ENCODE measurements around the gene DLK2. TPM values are rescaled to one million over a fixed set of nuclear protein-coding genes. Genes with fewer than 3 reads are reported as not detected.

DLK2 gene
- total and polyA plus RNA-seq, 2 donors from 2014 or later, result 0.50 TPM; not detected in 1

DNA sequence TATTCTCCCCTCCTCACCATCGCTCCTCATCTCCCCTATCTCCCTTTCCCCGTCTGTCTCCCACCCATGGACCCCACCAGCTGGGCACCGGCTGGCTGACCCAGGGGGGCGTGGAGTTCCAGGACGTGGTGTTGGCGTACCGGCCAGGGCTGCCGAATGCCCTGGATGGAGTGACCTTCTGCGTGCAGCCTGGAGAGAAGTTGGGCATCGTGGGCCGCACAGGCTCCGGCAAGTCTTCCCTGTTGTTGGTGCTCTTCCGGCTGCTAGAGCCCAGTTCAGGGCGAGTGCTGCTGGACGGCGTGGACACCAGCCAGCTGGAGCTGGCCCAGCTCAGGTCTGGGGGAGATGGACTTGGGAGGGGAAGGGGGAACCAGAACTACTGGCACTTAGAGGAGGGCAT lies 7.7 kb downstream of the DLK2 start:
- H3K27ac ChIP-seq (ENCODE audit: low read depth in 2 of 2, low read length in 2 of 2), result no peak overlapping the region
- no peak for TF ChIP-seq CTCF (IDR thresholded peaks at IDR 0.05; ENCODE audit: borderline replicate concordance, extremely low read depth, insufficient read depth)
- no peak for DNase-seq
- no peak overlapping the region for H3K4me3 ChIP-seq (ENCODE audit: low read length in 3 of 3)
- intact Hi-C loops (cut with DNase I), result no loop called here
- H3K4me1 ChIP-seq (ENCODE audit: control insufficient read depth in 2 of 3, insufficient read depth in 2 of 3, low read depth in 1 of 3, low read length in 3 of 3), result no peaks in the 10 kb centered on the region
- peaks cover 0 to 58% (median 18%) of the 10 kb centered on the region in 3 donors for H3K36me3 ChIP-seq (ENCODE audit: control insufficient read depth in 2 of 3, insufficient read depth in 3 of 3, low read length in 3 of 3)
- H3K9me3 ChIP-seq (ENCODE audit: control insufficient read depth in 2 of 3, insufficient read depth in 1 of 3, low read length in 3 of 3), result no peaks in the 10 kb centered on the region
- H3K9ac ChIP-seq (ENCODE audit: low read length in 3 of 3), result no peak overlapping the region
- FAIRE-seq, result no peak
- H3K27me3 ChIP-seq (ENCODE audit: control insufficient read depth, insufficient read depth, low read length), result no peaks in the 10 kb centered on the region

DNA sequence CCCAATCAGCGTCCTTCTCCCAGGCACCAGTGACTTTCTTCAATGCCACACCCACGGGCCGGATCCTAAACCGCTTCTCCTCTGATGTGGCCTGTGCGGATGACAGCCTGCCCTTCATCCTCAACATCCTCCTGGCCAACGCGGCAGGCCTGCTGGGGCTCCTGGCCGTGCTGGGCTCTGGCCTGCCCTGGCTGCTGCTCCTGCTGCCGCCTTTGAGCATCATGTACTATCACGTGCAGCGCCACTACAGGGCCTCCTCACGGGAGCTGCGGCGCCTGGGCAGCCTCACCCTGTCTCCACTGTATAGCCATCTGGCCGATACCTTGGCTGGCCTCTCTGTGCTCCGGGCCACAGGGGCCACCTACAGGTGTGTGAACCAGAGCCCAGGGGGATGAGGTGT lies 9.8 kb downstream of the DLK2 start:
- Histone ChIP-seq H3K36me3 (ENCODE audit: control insufficient read depth in 2 of 3, insufficient read depth in 3 of 3, low read length in 3 of 3) (peaks cover 0 to 62% (median 25%) of the 10 kb centered on the region in 3 donors), H3K4me3 (ENCODE audit: low read length in 3 of 3) (no peak overlapping the region), H3K27me3 (ENCODE audit: control insufficient read depth, insufficient read depth, low read length) (no peaks in the 10 kb centered on the region), H3K9me3 (ENCODE audit: control insufficient read depth in 2 of 3, insufficient read depth in 1 of 3, low read length in 3 of 3) (no peaks in the 10 kb centered on the region), H3K4me1 (ENCODE audit: control insufficient read depth in 2 of 3, insufficient read depth in 2 of 3, low read depth in 1 of 3, low read length in 3 of 3) (no peaks in the 10 kb centered on the region), H3K27ac (ENCODE audit: low read depth in 2 of 2, low read length in 2 of 2) (no peak overlapping the region), H3K9ac (ENCODE audit: low read length in 3 of 3) (no peak overlapping the region)
- no peak for TF ChIP-seq CTCF (IDR thresholded peaks at IDR 0.05; ENCODE audit: borderline replicate concordance, extremely low read depth, insufficient read depth)
- DNase-seq (no peak), FAIRE-seq (no peak)
- intact Hi-C loops (cut with DNase I), result no loop called here

GRCh38 chr6:43444582-43444981 lies 10.8 kb downstream of the DLK2 start:
- Histone ChIP-seq H3K27me3 (ENCODE audit: control insufficient read depth, insufficient read depth, low read length) (no peaks in the 10 kb centered on the region), H3K36me3 (ENCODE audit: control insufficient read depth in 2 of 3, insufficient read depth in 3 of 3, low read length in 3 of 3) (peaks cover 0 to 65% (median 25%) of the 10 kb centered on the region in 3 donors), H3K4me3 (ENCODE audit: low read length in 3 of 3) (no peak overlapping the region), H3K9me3 (ENCODE audit: control insufficient read depth in 2 of 3, insufficient read depth in 1 of 3, low read length in 3 of 3) (no peaks in the 10 kb centered on the region), H3K9ac (ENCODE audit: low read length in 3 of 3) (no peak overlapping the region), H3K4me1 (ENCODE audit: control insufficient read depth in 2 of 3, insufficient read depth in 2 of 3, low read depth in 1 of 3, low read length in 3 of 3) (no peaks in the 10 kb centered on the region), H3K27ac (ENCODE audit: low read depth in 2 of 2, low read length in 2 of 2) (no peak overlapping the region)
- DNase-seq, result no peak
- no peak for FAIRE-seq
- no peak for TF ChIP-seq CTCF (IDR thresholded peaks at IDR 0.05; ENCODE audit: borderline replicate concordance, extremely low read depth, insufficient read depth)
- intact Hi-C loops (cut with DNase I), result no loop called here

DNA sequence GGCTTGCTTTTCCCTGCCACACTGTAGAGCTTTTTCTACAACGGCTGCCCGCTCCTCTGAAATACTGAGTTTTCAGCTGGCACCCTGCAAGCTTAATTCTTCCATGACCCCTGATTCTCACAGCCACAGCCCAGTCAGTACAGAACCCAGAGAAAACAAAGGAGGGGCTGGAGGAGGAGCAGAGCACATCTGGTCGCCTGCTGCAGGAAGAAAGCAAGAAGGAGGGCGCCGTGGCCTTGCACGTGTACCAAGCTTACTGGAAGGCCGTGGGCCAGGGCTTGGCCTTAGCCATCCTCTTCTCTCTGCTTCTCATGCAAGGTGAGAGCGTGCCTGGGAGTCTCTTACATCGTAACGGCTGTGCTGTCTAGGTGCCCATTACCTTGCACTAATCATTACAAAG lies 11.3 kb downstream of the DLK2 start:
- no peaks in the 10 kb centered on the region for H3K9me3 ChIP-seq (ENCODE audit: control insufficient read depth in 2 of 3, insufficient read depth in 1 of 3, low read length in 3 of 3)
- no peaks in the 10 kb centered on the region for H3K4me1 ChIP-seq (ENCODE audit: control insufficient read depth in 2 of 3, insufficient read depth in 2 of 3, low read depth in 1 of 3, low read length in 3 of 3)
- H3K27me3 ChIP-seq (ENCODE audit: control insufficient read depth, insufficient read depth, low read length), result no peaks in the 10 kb centered on the region
- H3K4me3 ChIP-seq (ENCODE audit: low read length in 3 of 3), result no peak overlapping the region
- no peak for TF ChIP-seq CTCF (IDR thresholded peaks at IDR 0.05; ENCODE audit: borderline replicate concordance, extremely low read depth, insufficient read depth)
- H3K27ac ChIP-seq (ENCODE audit: low read depth in 2 of 2, low read length in 2 of 2), result no peak overlapping the region
- H3K36me3 ChIP-seq (ENCODE audit: control insufficient read depth in 2 of 3, insufficient read depth in 3 of 3, low read length in 3 of 3), result peaks cover 0 to 60% (median 25%) of the 10 kb centered on the region in 3 donors
- DNase-seq (no peak), FAIRE-seq (no peak)
- no peak overlapping the region for H3K9ac ChIP-seq (ENCODE audit: low read length in 3 of 3)
- intact Hi-C loops (cut with DNase I), result no loop called here

All from kidney (tissue), 14 donors.